ENCODE results near the gene SYCE3. TPM values are rescaled to one million over a fixed set of nuclear protein-coding genes. Genes with fewer than 3 reads are reported as not detected.

SYCE3 gene
- total RNA-seq, 1 experiment from 2014 or later, result not detected

DNA sequence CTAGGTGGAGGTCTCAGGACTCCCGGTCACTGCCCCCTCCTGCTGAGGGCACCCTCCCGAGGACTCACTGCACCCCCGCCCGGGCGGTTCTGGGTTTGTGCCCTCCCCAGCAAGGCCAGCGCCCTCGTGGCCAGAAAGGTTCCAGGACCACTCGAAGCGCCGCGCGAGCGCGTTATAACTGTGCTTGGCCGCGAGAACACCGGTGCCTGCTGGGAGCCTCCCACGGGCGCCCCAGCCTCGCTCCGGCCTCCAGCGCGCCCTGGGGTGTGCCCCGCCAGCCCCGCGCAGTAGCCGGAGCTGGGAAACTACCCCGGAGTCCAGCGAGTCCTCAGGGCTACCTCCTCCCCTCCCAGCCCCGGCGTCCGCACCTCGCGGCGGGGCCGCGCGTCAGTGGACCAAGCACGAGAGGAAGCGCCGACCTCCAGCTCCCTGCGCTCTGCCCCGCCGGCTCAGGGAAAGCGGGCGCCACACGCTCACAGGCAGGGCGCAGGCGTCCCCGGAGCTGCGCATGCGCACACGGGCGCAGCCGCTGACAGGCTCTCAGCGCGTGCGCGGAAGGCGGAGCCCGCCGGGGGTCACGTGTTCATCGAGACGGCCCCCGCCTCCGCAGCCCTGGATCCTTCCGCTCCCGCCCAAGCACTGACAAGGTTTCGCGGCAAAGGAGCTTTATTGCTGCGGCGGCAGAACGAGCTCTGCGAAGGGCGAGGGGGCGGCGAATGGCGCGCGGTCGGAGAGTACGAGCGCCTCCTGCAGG lies 37.4 kb downstream of the SYCE3 start, which contains the start of gene SCO2:
Gene SCO2 (minus strand): TSS at position 495 of the 754 bp plus-strand sequence. CDS start 1,187 bp downstream, outside the sequence.
- peaks cover 17% of the 10 kb centered on the region for H3K4me1 ChIP-seq
- intact Hi-C loops (cut with micrococcal nuclease; ENCODE audit: unreplicated experiment), result loop anchor here (5.0 kb wide), 1 partner anchor 57 kb away; the partner anchor contains the start of gene CHKB
- H3K4me1 Mint-ChIP-seq (ENCODE audit: low read depth, unreplicated experiment), result peaks cover 14% of the 10 kb centered on the region
- no peaks in the 10 kb centered on the region for H3K9me3 Mint-ChIP-seq (ENCODE audit: unreplicated experiment)
- no peaks in the 10 kb centered on the region for H3K27me3 Mint-ChIP-seq (ENCODE audit: insufficient read depth, unreplicated experiment)
- DNase-seq, result peak; percentile 96 to 97
- peaks cover 48% of the 10 kb centered on the region for H3K36me3 Mint-ChIP-seq (ENCODE audit: insufficient read depth, unreplicated experiment)
- no peaks in the 10 kb centered on the region for H3K36me3 ChIP-seq (ENCODE audit: control insufficient read depth, insufficient read depth, low read length)
- H3K27me3 ChIP-seq (replicated peaks; ENCODE audit: control insufficient read depth, insufficient read depth, low read length), result no peaks in the 10 kb centered on the region
- POLR2A ChIA-PET, result interaction anchor here (0.6 to 2.5 kb wide), 13 partner anchors 13 to 218 kb away, joined by 3 to 71 read pairs (median 4); partner anchors contain the start of genes ADM2, KLHDC7B, LMF2 and NCAPH2
- no peaks in the 10 kb centered on the region for H3K9me3 ChIP-seq
- CTCF ChIA-PET, result interaction anchor here (0.6 to 3.2 kb wide), 25 partner anchors 10 to 495 kb away, joined by 3 to 43 read pairs (median 4); partner anchors contain the start of genes ARSA, CHKB, KLHDC7B and LMF2
- H3K4me3 Mint-ChIP-seq (ENCODE audit: unreplicated experiment), result peak within 1 kb of the TSS; percentile 89
- peak within 1 kb of the TSS; percentile 91 for H3K27ac Mint-ChIP-seq (ENCODE audit: unreplicated experiment)
- BruUV-seq (replicated peaks), result TSS peak; percentile 64
- TF ChIP-seq, protein P1, sequence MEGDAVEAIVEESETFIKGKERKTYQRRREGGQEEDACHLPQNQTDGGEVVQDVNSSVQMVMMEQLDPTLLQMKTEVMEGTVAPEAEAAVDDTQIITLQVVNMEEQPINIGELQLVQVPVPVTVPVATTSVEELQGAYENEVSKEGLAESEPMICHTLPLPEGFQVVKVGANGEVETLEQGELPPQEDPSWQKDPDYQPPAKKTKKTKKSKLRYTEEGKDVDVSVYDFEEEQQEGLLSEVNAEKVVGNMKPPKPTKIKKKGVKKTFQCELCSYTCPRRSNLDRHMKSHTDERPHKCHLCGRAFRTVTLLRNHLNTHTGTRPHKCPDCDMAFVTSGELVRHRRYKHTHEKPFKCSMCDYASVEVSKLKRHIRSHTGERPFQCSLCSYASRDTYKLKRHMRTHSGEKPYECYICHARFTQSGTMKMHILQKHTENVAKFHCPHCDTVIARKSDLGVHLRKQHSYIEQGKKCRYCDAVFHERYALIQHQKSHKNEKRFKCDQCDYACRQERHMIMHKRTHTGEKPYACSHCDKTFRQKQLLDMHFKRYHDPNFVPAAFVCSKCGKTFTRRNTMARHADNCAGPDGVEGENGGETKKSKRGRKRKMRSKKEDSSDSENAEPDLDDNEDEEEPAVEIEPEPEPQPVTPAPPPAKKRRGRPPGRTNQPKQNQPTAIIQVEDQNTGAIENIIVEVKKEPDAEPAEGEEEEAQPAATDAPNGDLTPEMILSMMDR (IDR thresholded peaks at IDR 0.05; ENCODE audit: insufficient read depth in 1 of 2, low read depth in 1 of 2, low read length in 1 of 2, severe bottlenecking in 1 of 2, unreplicated experiment in 1 of 2), result peak; percentile 33 to 53
- H3K4me3 ChIP-seq (ENCODE audit: low read depth, low read length), result peak within 1 kb of the TSS; percentile 87

DNA sequence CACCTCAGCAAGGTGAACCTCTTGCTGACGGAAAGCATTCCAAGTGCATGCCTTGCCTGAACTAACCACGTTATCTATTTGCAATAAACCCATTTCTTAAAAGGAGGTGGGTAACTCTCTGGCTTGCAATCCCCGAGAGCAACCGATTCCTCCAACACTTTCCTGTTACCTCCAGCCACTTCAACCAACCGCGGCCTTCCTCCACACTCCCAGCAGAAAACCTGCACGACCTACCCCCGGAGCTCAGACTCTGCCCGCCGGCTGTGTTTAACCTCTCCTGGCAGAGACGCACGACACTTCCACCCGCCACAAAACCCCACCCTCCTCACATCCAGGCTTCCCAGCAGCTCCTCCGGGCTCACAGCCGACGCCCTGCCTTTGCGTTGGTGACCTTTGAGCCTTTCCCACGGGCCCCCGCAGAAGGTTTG lies 38.0 kb downstream of the SYCE3 start:
- Mint-ChIP-seq H3K4me3 (ENCODE audit: unreplicated experiment) (peak overlapping the region; percentile 89), H3K27me3 (ENCODE audit: insufficient read depth, unreplicated experiment) (no peaks in the 10 kb centered on the region), H3K9me3 (ENCODE audit: unreplicated experiment) (no peaks in the 10 kb centered on the region), H3K4me1 (ENCODE audit: low read depth, unreplicated experiment) (peaks cover 14% of the 10 kb centered on the region), H3K36me3 (ENCODE audit: insufficient read depth, unreplicated experiment) (peaks cover 51% of the 10 kb centered on the region), H3K27ac (ENCODE audit: unreplicated experiment) (peak overlapping the region; percentile 91)
- peak in 1 of 2 experiments; percentile 72 for DNase-seq
- H3K4me3 ChIP-seq (ENCODE audit: low read depth, low read length), result peak overlapping the region; percentile 87
- TF ChIP-seq, protein P1 (IDR thresholded peaks at IDR 0.05; ENCODE audit: insufficient read depth in 1 of 2, low read depth in 1 of 2, low read length in 1 of 2, severe bottlenecking in 1 of 2, unreplicated experiment in 1 of 2), result no peak
- ChIA-PET CTCF (interaction anchor here (0.6 to 3.2 kb wide), 6 partner anchors 16 to 263 kb away, joined by 3 to 43 read pairs (median 12); partner anchors contain the start of genes LMF2, MAPK12, NCAPH2 and SYCE3), POLR2A (interaction anchor here (0.9 to 2.5 kb wide), 3 partner anchors 10 to 39 kb away, joined by 3 to 71 read pairs (median 12); partner anchors contain the start of genes LMF2, NCAPH2 and SYCE3)
- intact Hi-C loops (cut with micrococcal nuclease; ENCODE audit: unreplicated experiment), result loop anchor here (5.0 kb wide), 1 partner anchor 58 kb away; the partner anchor contains the start of gene CHKB
- no peaks in the 10 kb centered on the region for H3K9me3 ChIP-seq
- no TSS peak for BruUV-seq (replicated peaks)
- H3K27me3 ChIP-seq (replicated peaks; ENCODE audit: control insufficient read depth, insufficient read depth, low read length), result no peaks in the 10 kb centered on the region
- peaks cover 17% of the 10 kb centered on the region for H3K4me1 ChIP-seq
- H3K36me3 ChIP-seq (ENCODE audit: control insufficient read depth, insufficient read depth, low read length), result no peaks in the 10 kb centered on the region

Data from Caco-2 (cell line).